HepG2 (cell line): Measurements from ENCODE around the gene SLC25A47. TPM values are rescaled to one million over a fixed set of nuclear protein-coding genes. Genes with fewer than 3 reads are reported as not detected.

Experiments
- ATAC-seq: fragments of 200-7000 bp; cut with Tn5 transposase; 3 replicates; pipeline ENCODE4 v1.9.1; 2020; ENCODE audit warnings: mild to moderate bottlenecking, moderate library complexity
- BruUV-seq: library from RNA; stranded (reverse); fragments of 400-500 nt; replicated peaks from 2 replicates; lab custom pipeline; 2021; lab: Mats Ljungman, UMichigan
- CTCF ChIA-PET: fragments of 300-600 bp; formaldehyde crosslinking; extraction: SDS; loops from one replicate; lab custom pipeline; 2021; ENCODE audit warnings: low total read pairs, inconsistent platforms, low intra/inter-chr PET ratio; lab: Yijun Ruan, JAX
- POLR2A ChIA-PET: fragments of 350-600 bp; sonication (Branson Sonifier 250); formaldehyde crosslinking; loops from one replicate; lab custom pipeline; 2020; ENCODE audit warnings: antibody characterized with exemption, inconsistent platforms; lab: Yijun Ruan, JAX
- DNase-seq: peaks from one replicate; pipeline ENCODE4 v3.0.0-alpha.2; 2015; ENCODE audit warnings: low spot score
- FAIRE-seq: peaks from 3 replicates; lab custom pipeline; 2011; peaks lifted over from hg19 to GRCh38; lab: Jason Lieb, UNC
- H2AFZ ChIP-seq: one replicate; pipeline ENCODE4 v1.6.1; 2011; ENCODE audit warnings: low read length, inconsistent platforms
- H3K27ac ChIP-seq: fragments of 300-600 bp; 3 replicates; pipeline ENCODE4 v1.8.0; 2011; ENCODE audit warnings: mixed run types, mild to moderate bottlenecking, mixed read lengths, low read length, inconsistent platforms; ENCODE audit not compliant: insufficient read depth; ENCODE audit errors: extremely low read length
- H3K27me3 ChIP-seq, 2 experiments: fragments of 200-600 bp in 1 of 2; 2 replicates in 1 of 2; 3 replicates in 1 of 2; pipeline versions ENCODE4 v1.6.0 to v1.8.0; 2011; ENCODE audit warnings: low read length in 2 of 2, mild to moderate bottlenecking in 2 of 2, moderate library complexity in 2 of 2, inconsistent platforms in 1 of 2; ENCODE audit not compliant: insufficient read depth in 2 of 2, control insufficient read depth in 1 of 2
- H3K36me3 ChIP-seq, 2 experiments: fragments of 200-600 bp in 1 of 2; replicated peaks in 1 of 2; 2 replicates in 1 of 2; 3 replicates in 1 of 2; pipeline versions ENCODE4 v1.5.1 to v1.8.0; 2011; ENCODE audit warnings: low read length in 2 of 2, inconsistent platforms in 1 of 2; ENCODE audit not compliant: insufficient read depth in 2 of 2, control insufficient read depth in 1 of 2
- H3K4me1 ChIP-seq: 2 replicates; pipeline ENCODE4 v1.5.1; 2012; ENCODE audit warnings: low read length, inconsistent platforms; ENCODE audit not compliant: insufficient read depth
- H3K4me2 ChIP-seq: 2 replicates; pipeline ENCODE4 v1.6.0; 2011; ENCODE audit warnings: low read depth, low read length, inconsistent platforms
- H3K4me3 ChIP-seq, 3 experiments: fragments of 200-600 bp in 1 of 3; sonication (generic), shearing (Covaris generic) in 1 of 3; replicated peaks in 1 of 3; 2 replicates each; pipeline ENCODE4 v1.5.1; 2011 to 2016; ENCODE audit warnings: low read length in 3 of 3, inconsistent platforms in 2 of 3, low read depth in 2 of 3, mild to moderate bottlenecking in 2 of 3, control low read depth in 1 of 3, mixed read lengths in 1 of 3; ENCODE audit not compliant: insufficient read depth in 1 of 3
- H3K79me2 ChIP-seq: one replicate; pipeline ENCODE4 v1.6.1; 2011; ENCODE audit warnings: low read length, inconsistent platforms; ENCODE audit not compliant: insufficient read depth
- H3K9ac ChIP-seq: 2 replicates; pipeline ENCODE4 v1.6.0; 2011; ENCODE audit warnings: mild to moderate bottlenecking, low read depth, low read length, inconsistent platforms; ENCODE audit not compliant: insufficient read depth
- H3K9me3 ChIP-seq: 2 replicates; pipeline ENCODE4 v1.5.1; 2012; ENCODE audit warnings: mild to moderate bottlenecking, low read length
- H4K20me1 ChIP-seq: 2 replicates; pipeline ENCODE4 v1.6.0; 2011; ENCODE audit warnings: inconsistent platforms, mild to moderate bottlenecking, low read length, moderate library complexity; ENCODE audit not compliant: insufficient read depth
- ASH2L ChIP-seq: fragments of 300-600, 200-600 bp; sonication (generic); IDR thresholded peaks from 2 replicates; pipeline ENCODE4 v1.7.0; 2017; ENCODE audit warnings: low read depth, mild to moderate bottlenecking, moderate library complexity, mixed read lengths, low read length; ENCODE audit not compliant: insufficient read length
- FOXM1 ChIP-seq: sonication (generic); formaldehyde crosslinking; IDR thresholded peaks from 2 replicates; pipeline ENCODE4 v1.5.0; 2020; ENCODE audit warnings: missing genetic modification reagents
- POGZ ChIP-seq: sonication (generic); formaldehyde crosslinking; IDR thresholded peaks from 2 replicates; pipeline ENCODE4 v1.4.0; 2020; ENCODE audit warnings: mild to moderate bottlenecking, missing genetic modification reagents
- RNF2 ChIP-seq: fragments of 450-650 bp; conservative IDR thresholded peaks from 2 replicates; pipeline ENCODE4 v1.6.1; 2016; ENCODE audit warnings: low read depth
- SOX13 ChIP-seq, 3 experiments: fragments of 450-650 bp in 1 of 3; sonication (generic) in 1 of 3; formaldehyde crosslinking in 1 of 3; IDR thresholded peaks in 2 of 3; conservative IDR thresholded peaks in 1 of 3; 2 replicates each; pipeline versions ENCODE4 v1.5.0 to v1.6.1; 2016 to 2020; ENCODE audit warnings: antibody characterized with exemption in 1 of 3, mild to moderate bottlenecking in 1 of 3, missing compliant biosample characterization in 1 of 3, missing genetic modification reagents in 1 of 3, moderate library complexity in 1 of 3
- ZBTB3 ChIP-seq: sonication (generic); formaldehyde crosslinking; IDR thresholded peaks from 2 replicates; pipeline ENCODE4 v1.4.0; 2020; ENCODE audit warnings: low read depth, mild to moderate bottlenecking, moderate library complexity, missing genetic modification reagents, borderline replicate concordance
- ZNF446 ChIP-seq: sonication (generic); formaldehyde crosslinking; IDR thresholded peaks from 2 replicates; pipeline ENCODE4 v1.5.0; 2020; ENCODE audit warnings: mild to moderate bottlenecking, missing genetic modification reagents
- ZNF564 ChIP-seq: sonication (generic); formaldehyde crosslinking; IDR thresholded peaks from 2 replicates; pipeline ENCODE4 v1.8.1; 2023; ENCODE audit warnings: mild to moderate bottlenecking, missing genetic modification reagents
- WGBS: methylation state at CpG from one replicate; pipeline ENCODE4 v1.1.6; 2017; ENCODE audit warnings: low lambda C conversion rate; 5-methylcytosine and 5-hydroxymethylcytosine counted together
- in situ Hi-C: cut with HindIII; loops from 2 replicates; pipeline ENCODE4 v1.10.0; 2017; ENCODE audit warnings: low pct_unique_long_range_greater_than_20kb; ENCODE audit not compliant: extremely low pct_ligation_motif_present
- intact Hi-C: fragments of 100-400 bp; cut with micrococcal nuclease; formaldehyde crosslinking; loops from one replicate; pipeline ENCODE4 v1.10.0; 2022; ENCODE audit not compliant: unreplicated experiment
- polyA plus RNA-seq, 8 experiments: library from polyadenylated mRNA; depleted of rRNA in 3 of 8; stranded (reverse) in 7 of 8; unstranded in 1 of 8; fragments of >200 nt; fragmentation: Illumina TruSeq in 4 of 8; extraction: Trizol in 4 of 8; gene quantifications; 2 replicates each; pipeline versions ENCODE4 v1.2.1 to v1.2.3, GENCODE V29; 2011 to 2016; ENCODE audit warnings: low read depth in 4 of 8, missing spikeins in 1 of 8, mixed read lengths in 1 of 8; ENCODE audit not compliant: insufficient read depth in 1 of 8
- total RNA-seq, 5 experiments: library from RNA; depleted of rRNA; stranded (reverse); fragments of >200 nt; fragmentation: Illumina TruSeq; extraction: Trizol; gene quantifications; 2 replicates each; pipeline ENCODE4 v1.2.3, GENCODE V29; 2016; ENCODE audit warnings: low read depth in 1 of 5
- TF ChIP-seq, protein P1 (sequence below), 2 experiments: sonication (generic) in 1 of 2; formaldehyde crosslinking in 1 of 2; IDR thresholded peaks; 2 replicates each; pipeline versions ENCODE4 v1.6.1 to v1.9.0; 2014 to 2022; ENCODE audit warnings: antibody characterized with exemption in 1 of 2, borderline replicate concordance in 1 of 2, inconsistent platforms in 1 of 2, low read depth in 1 of 2, missing genetic modification reagents in 1 of 2
- TF ChIP-seq, protein P2 (sequence below): sonication (generic); formaldehyde crosslinking; IDR thresholded peaks from 2 replicates; pipeline ENCODE4 v1.4.0; 2020; ENCODE audit warnings: mild to moderate bottlenecking, missing genetic modification reagents

Gene SLC25A47
- total and polyA plus RNA-seq, 2 of the 13 experiments (the other 11 are each of a cell fraction or from before 2014, with no cell fraction given): 1.0 to 1.7 TPM

DNA sequence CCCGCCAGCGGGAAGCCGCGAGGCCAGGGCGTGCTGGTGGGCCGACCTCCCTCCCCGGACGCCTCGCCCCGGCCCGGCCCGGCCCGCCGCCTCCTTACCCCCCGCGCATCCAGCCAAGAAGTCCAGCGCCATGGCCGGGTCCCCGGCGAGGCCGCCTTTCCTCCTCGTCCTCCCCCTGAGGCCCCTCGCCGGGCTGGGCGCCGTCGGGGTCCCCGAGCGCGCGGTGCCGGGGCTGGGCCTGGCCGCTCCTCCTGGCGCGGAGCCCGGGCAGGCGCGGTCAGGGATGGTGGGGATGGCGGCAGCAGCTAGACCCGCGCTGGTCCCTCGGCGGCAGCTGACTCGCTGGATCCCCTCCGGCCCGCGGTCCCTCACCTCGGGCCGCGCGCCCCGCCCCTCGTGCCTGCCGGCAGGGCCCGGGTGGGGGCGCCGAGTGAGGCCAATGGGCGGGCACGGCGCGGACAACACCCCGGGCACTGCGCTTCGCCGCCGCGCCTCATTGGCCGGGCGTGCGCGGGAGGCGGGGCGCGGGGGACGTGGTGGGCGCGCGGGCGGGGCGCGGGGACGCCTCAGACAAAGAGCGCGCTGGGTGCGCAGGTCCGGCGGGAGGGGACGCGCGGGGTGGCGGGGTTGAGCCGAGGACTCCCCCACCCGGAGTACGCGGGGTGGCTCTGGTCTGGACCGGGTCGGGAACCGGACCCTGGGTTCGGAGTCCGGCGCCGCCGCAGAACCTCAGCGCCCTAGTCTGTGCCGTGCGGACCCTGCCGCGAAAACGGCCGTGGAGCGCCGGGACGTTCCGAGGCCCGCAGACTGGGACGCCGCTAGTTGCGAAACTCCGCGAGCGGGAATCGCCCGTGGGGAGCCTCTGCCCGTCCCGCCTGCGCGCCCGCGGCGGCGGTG, 16.8 kb upstream of the SLC25A47 start, which contains the start of gene SLC25A29:
Gene SLC25A29, minus strand, starts transcription at position 344 of the 897 bp plus-strand sequence. Its CDS starts 212 bp downstream, at position 132.
- intact Hi-C loops: loop anchor here (2.0 kb wide), 1 partner anchor 16 kb away; the partner anchor contains the start of gene SLC25A47
- Histone ChIP-seq H3K27ac (peak within 1 kb of the TSS; percentile 54), H3K9ac (peak within 1 kb of the TSS; percentile 78), H3K36me3 (no peaks in the 10 kb centered on the region), H3K4me1 (peaks cover 49% of the 10 kb centered on the region), H3K4me3 (peak within 1 kb of the TSS; percentile 73 to 87 (median 81)), H3K79me2 (no peaks in the 10 kb centered on the region), H4K20me1 (no peaks in the 10 kb centered on the region; the same call in 1 of the 2 replicates), H3K4me2 (peak within 1 kb of the TSS; percentile 83), H3K27me3 (peaks cover 0 to 6% of the 10 kb centered on the region in 2 experiments; a peak in 4 of 5 replicates), H2AFZ (no peak within 1 kb of the TSS), H3K9me3 (no peaks in the 10 kb centered on the region)
- BruUV-seq: TSS peak; percentile 53
- ChIA-PET POLR2A (interaction anchor here (0.7 to 2.6 kb wide), 3 partner anchors 16 to 69 kb away, joined by 3 to 7 read pairs (median 3); a partner anchor contains a TSS), CTCF (interaction anchor here (0.9 kb wide), 1 partner anchor 11 kb away, joined by 3 read pairs; no protein-coding TSS in a partner anchor)
- in situ Hi-C loops: loop anchor here (5.0 kb wide), 1 partner anchor 71 kb away; the partner anchor contains the start of gene WDR25
- FAIRE-seq (no peak), DNase-seq (peak; percentile 70), ATAC-seq (peak; percentile 79)
- WGBS: 1% methylated on average over 16 of the region's 131 CpGs
- TF ChIP-seq SOX13 (IDR thresholded peaks at IDR 0.05) (no peak), SOX13 (CRISPR knock-in tag; conservative IDR thresholded peaks at IDR 0.05 in 1 of 2, IDR thresholded peaks at IDR 0.05 in 1 of 2) (0 out of 4 replicates have a peak, but pooled peaks of 1 of the 2 experiments have one; percentile 5), ASH2L (peak; percentile 36), ZBTB3 (no peak), ZNF564 (peak; percentile 50; the same call in 1 of the 2 replicates), POGZ (CRISPR knock-in tag) (peak; percentile 42; the same call in 1 of the 2 replicates), ZNF446 (CRISPR knock-in tag) (peak; percentile 89; the same call in 1 of the 2 replicates), RNF2 (peak; percentile 68; the same call in 1 of the 2 replicates), FOXM1 (CRISPR knock-in tag) (no peak)
- TF ChIP-seq, protein P1, sequence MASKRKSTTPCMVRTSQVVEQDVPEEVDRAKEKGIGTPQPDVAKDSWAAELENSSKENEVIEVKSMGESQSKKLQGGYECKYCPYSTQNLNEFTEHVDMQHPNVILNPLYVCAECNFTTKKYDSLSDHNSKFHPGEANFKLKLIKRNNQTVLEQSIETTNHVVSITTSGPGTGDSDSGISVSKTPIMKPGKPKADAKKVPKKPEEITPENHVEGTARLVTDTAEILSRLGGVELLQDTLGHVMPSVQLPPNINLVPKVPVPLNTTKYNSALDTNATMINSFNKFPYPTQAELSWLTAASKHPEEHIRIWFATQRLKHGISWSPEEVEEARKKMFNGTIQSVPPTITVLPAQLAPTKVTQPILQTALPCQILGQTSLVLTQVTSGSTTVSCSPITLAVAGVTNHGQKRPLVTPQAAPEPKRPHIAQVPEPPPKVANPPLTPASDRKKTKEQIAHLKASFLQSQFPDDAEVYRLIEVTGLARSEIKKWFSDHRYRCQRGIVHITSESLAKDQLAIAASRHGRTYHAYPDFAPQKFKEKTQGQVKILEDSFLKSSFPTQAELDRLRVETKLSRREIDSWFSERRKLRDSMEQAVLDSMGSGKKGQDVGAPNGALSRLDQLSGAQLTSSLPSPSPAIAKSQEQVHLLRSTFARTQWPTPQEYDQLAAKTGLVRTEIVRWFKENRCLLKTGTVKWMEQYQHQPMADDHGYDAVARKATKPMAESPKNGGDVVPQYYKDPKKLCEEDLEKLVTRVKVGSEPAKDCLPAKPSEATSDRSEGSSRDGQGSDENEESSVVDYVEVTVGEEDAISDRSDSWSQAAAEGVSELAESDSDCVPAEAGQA (IDR thresholded peaks at IDR 0.05; ENCODE audit: low read depth): no peak
- TF ChIP-seq, protein P1 (CRISPR knock-in tag; IDR thresholded peaks at IDR 0.05; ENCODE audit: borderline replicate concordance): 0 out of 2 replicates have a peak, but pooled peaks have one; percentile 13
- TF ChIP-seq, protein P2, sequence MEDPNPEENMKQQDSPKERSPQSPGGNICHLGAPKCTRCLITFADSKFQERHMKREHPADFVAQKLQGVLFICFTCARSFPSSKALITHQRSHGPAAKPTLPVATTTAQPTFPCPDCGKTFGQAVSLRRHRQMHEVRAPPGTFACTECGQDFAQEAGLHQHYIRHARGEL: no peak
